Hepatocyte (in vitro differentiated cells): Measurements from ENCODE around the gene PCDHGA9.
"Not testable (repeated sequence)": the region's sequence is repeated elsewhere in the genome, so short reads cannot be mapped to it uniquely, and the experiment has no call there.

Experiments used
- CTCF ChIP-seq: fragments of 200-600 bp; sonication (generic); IDR thresholded peaks from 2 replicates; pipeline ENCODE4 v1.5.1; 2016; ENCODE audit warnings: antibody characterized with exemption, mild to moderate bottlenecking; ENCODE audit not compliant: poor library complexity
- EZH2 ChIP-seq: fragments of 200-600 bp; sonication (generic); IDR thresholded peaks from 2 replicates; pipeline ENCODE4 v1.6.1; 2016; ENCODE audit warnings: antibody characterized with exemption, mild to moderate bottlenecking, borderline replicate concordance

GRCh38 chr5:141414548-141415274 lies 12.1 kb downstream of the PCDHGA9 start:
- not testable (repeated sequence) for TF ChIP-seq CTCF, EZH2
